NCI-H2171 (cell line): Measurements from ENCODE around the gene CHST11.
"Not testable (repeated sequence)": the region's sequence is repeated elsewhere in the genome, so short reads cannot be mapped to it uniquely, and the experiment has no call there.

ENCODE experiments used
- DNase-seq: peaks from one replicate; lab custom pipeline; 2025; lab: John Stamatoyannopoulos, UW

CHST11 gene

GRCh38 chr12:104604070-104604994 is 147.6 kb downstream of the CHST11 start:
- no peak for DNase-seq

DNA sequence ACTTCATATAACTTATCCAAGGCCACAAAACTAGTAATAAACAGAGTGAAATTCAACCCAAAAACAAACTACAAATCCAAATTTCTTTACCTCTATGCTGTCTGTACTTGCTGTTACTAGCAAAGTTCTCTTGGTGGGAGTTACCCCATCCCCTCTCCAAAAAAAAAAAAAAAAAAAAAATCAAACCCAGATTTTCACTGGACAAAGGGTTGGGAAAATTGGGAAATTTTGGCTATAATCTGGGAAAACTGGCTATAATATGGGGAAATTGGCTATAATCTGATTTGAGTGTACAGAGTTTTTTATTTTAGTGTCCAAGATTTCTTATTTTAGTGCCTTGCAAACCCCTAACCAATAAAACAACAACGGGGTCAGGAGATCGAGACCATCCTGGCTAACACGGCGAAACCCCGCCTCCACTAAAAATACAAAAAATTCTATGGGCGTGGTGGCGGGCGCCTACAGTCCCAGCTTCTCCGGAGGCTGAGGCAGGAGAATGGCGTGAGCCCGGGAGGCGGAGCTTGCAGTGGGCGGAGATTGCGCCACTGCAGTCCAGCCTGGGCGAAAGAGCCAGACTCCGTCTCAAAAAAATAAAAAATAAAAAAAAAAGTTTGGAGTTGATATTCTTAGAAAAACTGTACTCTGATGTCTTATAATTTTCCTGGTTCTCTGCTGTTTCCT is 148.4 kb downstream of the CHST11 start:
- DNase-seq, result no peak

- no peak for DNase-seq
Measured at GRCh38 chr12:104605685-104606084, 148.9 kb downstream of the CHST11 start.

DNA sequence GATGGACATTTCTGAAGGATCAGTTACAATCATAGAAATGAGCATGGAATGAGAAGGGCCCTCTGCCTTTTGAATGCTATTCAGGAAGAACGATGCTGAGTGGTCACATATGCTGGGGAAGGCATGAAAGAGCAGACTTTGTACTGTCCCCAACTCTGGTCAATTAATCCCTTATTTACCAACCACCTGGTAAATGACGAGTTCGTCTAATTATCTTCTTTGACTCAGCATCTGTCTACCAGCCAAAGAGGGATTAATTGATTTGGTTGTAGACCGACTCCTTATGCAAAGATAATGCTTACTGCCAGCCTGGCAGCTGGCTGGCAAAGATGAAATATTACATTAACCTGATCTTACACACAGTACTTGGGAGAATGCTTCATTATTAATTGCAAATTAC is 152.2 kb downstream of the CHST11 start:
- DNase-seq, result no peak

DNA sequence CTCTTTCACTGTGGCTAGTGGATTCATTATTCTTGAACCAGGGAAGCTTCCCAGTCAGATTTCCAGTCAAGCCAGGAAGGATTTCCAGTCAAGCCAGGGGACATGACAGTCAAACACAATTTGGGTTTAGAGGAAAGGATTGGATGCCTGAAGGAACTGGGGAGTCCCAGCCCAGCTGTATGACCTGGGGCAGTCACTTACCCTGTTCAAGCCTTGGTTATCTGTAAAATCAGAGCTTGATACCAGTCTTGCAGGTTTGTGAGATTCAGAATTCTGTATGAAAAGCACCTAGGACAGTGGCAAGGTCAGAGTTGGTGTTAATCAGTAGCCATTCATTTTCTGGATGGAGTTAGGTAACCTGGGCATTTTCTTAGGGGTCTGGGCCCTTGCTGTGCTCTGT is 152.7 kb downstream of the CHST11 start:
- no peak for DNase-seq

- no peak for DNase-seq
Measured at GRCh38 chr12:104610513-104611235, 153.9 kb downstream of the CHST11 start.

- no peak for DNase-seq
Measured at GRCh38 chr12:104611671-104612070, 154.9 kb downstream of the CHST11 start.

GRCh38 chr12:104613372-104613771 is 156.6 kb downstream of the CHST11 start:
- DNase-seq, result not testable (repeated sequence)

DNA sequence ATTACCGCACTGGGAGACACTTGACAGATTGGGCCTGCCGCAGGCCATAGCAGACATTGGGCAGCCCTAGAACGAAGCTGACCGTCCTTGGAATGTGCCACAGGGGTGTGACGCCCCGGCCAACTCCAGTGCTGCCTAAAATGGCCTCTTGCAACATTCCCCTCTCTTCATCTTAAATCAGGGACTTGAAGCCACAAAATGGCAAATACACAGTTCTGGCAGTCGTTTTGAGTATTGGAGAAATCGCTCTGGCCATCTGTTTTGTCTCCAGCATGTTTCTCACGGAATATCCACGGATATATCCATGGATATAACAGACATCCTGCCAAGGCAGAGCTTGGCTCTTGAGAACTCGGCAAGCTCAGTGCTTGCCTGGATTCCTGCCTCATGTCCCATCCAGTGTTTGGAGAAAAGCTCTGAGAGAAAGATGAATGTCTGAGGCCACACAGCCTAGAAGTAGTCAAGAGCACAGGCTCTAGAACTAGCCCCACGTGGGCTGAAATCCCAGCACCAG is 158.4 kb downstream of the CHST11 start:
- DNase-seq, result no peak

DNA sequence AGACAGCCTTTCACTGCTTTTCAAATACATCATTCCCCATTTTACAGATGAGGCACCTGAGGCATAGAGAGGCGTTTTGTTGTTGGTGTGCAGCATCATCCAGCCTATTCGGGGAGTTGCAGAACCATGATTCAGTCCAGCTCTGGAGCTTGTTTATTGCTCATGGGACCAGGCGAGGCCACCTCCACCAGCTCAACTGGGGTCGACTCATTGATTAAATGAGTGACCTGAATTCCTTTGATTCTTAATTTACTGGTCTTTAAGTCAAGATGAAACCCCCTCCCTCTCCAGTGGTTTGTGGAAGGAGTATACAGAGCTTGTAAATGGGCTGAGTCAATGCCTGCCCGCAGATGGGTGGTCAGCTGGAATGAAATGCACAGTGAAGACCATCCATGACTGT is 161.9 kb downstream of the CHST11 start:
- no peak for DNase-seq

GRCh38 chr12:104619305-104619704 is 162.6 kb downstream of the CHST11 start:
- DNase-seq, result no peak

DNA sequence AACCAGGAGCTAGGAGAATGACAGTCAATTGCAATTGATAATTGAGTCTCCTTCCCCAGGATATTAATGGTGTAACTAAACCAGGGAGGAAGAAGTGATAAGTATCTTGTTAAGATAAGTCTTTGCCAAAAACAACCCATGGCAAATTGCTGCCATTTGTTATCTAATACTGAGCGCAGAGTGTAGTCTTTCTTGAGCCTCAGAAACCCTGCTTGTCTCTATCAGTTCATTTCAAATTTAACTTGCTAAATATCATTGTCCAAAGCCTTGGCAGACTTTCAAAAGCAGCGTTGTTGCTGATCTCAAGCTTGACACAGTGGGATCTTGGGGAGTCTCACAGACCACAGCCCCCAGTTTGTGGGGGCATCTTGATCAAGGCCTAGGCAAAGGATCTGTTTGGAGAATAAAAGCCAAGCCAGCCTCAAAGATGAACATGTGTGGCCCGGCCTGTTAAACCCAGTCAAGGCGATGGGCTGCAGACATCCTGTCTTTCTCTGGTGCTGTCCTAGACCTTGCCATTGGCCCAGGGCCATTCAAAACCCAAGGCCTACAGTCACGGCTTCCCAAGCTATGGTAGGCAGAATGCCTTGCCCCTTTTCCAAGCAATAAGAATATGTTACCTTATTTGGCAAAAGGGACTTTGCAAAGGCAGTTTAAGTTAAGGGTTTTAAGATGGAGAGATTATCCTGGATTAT is 164.2 kb downstream of the CHST11 start:
- DNase-seq, result no peak

GRCh38 chr12:104622928-104623327 is 166.2 kb downstream of the CHST11 start:
- no peak for DNase-seq

DNA sequence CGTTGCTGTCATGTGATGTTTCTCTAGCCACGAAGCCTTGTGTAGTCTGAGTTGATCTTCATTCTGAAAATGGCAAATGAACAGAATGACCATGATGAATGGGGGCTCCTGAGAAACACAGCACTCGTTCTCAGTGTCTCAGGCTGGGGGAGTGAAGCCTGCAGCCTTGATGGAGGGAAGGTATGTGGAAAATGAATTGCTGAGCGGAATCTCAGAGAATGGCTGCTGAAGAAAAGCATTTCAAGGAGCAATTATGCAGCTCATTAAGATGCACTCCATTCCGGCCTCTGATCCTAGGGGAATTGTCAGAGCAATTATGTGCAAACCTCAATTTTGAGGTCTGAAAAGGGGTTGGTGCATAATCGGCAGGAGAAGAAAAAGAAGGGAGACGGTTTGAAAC is 167.1 kb downstream of the CHST11 start:
- no peak for DNase-seq

DNA sequence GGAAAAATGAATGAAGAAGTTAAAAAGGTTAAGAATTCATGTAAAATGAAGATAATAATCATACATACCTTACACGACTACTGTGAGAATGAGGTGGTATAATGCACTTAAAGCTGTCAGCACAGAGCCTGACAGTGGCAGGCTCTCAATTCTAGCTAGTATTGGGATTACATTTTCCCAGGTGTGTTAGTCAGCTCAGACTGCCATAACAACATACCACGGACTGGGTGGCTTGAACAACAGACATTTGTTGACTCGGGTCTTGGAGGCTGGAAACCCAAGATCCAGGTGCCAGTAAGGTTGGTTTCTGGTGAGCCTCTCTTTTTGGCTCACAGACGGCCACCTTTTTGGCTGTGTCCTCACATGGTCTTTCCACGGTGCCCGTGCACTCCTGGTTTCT is 167.8 kb downstream of the CHST11 start:
- DNase-seq, result no peak

- DNase-seq, result peak; percentile 64
Measured at GRCh38 chr12:104626069-104626837, 169.5 kb downstream of the CHST11 start.

DNA sequence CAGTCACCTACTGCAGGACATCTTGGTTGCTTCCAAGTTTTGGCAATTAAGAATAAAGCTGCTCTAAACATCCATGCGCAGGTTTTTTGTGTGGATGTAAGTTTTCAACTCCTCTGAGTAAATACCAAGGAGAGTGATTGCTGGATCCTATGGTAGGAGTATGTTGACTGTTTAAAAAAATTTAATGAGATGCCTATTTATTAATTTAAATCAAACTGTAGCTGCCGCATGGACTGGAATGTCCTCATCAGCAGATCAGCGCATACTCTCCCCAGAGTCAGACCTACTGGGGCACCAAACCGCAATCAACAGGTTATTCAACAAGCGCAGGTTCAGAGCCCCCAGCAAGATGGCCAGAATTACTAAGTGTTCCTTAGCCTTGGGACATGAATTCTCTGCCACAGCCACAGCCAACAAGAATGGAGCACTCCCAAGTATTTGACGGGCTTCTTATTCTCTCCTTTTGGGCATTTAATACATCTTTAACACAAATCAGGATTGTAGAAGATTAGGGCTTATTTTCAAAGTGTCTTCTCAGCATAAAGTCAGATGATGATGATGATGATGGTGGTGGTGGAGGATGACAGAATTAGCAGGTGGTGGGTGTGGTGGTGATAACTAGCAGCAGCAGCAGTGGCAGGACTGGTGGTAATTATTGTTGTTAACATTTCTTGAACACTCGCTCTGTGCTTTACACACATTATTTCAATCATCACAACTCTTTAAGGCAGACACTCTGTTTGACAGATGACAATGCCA is 170.7 kb downstream of the CHST11 start:
- no peak for DNase-seq

DNA sequence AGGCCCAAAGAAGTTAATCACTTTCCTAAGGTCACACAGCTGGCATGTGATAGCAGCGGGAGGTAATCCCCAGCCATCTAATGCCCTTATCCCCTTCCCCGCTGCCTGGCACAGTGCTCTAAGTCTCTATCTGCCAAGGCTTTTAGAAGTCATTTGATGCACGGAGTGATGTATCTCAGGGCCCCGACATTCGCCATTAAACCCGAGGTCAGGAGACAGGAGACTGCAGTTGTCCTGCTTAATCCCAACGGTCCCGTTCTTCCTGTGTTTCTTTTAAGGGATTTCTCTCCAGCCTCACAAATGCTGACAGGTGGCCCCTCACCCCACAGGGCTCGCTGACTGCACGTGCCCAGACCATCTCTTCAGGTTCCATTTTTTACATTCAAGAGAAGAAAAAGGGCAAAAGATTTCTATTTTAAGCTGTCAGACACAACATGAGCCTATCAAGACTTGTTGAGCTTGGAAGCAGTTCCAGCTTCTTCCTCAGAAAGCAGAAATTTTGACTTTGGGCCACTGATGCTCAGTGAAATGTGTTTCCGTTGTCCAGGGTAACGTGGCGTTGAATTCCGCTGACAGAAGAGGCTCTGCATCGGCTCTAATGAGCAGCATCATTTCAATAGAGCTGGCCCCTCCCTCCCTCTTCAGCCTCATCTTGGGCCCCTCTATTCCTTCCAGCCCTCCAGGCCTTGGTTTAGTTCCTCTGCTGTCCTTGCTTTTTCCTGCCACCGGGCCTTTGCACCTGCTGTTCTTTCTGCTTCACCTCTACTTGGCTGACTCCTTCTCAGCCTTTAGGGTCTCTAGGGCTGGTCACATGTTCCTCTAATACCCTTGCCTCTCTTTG is 171.5 kb downstream of the CHST11 start:
- no peak for DNase-seq

DNA sequence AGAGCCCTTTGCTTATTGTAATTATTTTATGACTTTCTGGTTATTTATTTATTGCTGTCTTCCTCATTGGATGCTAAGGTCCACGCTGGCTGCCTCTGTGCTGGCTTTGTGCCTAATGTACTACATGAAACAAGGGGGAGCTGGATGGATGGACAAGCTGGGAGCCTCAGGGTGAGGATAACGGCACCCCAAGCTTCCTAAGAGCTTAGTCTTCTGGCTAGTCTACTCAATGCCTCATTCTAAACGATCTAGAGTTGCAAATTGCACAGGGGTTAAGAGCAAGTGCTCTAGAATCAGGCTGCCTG is 172.0 kb downstream of the CHST11 start:
- no peak for DNase-seq
